ENCODE data around the gene DUS1L. TPM values are rescaled to one million over a fixed set of nuclear protein-coding genes. Genes with fewer than 3 reads are reported as not detected.

DUS1L gene
- total RNA-seq, 2 donors from 2014 or later: 125 to 196 TPM

- DNase-seq (ENCODE audit: low spot score) (no peak), ATAC-seq (no peak)
- no peak overlapping the region for H3K4me3 Mint-ChIP-seq
- no peaks in the 10 kb centered on the region for H3K27me3 Mint-ChIP-seq
- H3K27ac Mint-ChIP-seq: no peak overlapping the region
- no peaks in the 10 kb centered on the region for H3K36me3 Mint-ChIP-seq
- no peaks in the 10 kb centered on the region for H3K9me3 Mint-ChIP-seq
- peaks cover 3 to 5% of the 10 kb centered on the region in 2 donors for H3K4me1 Mint-ChIP-seq (ENCODE audit: low read depth in 2 of 2)
Measured at GRCh38 chr17:82016061-82016874, 49.3 kb downstream of the DUS1L start.

GRCh38 chr17:82015311-82015971 is 50.2 kb downstream of the DUS1L start:
- DNase-seq (ENCODE audit: low spot score) (no peak), ATAC-seq (no peak)
- peaks cover under 1% of the 10 kb centered on the region in 2 donors for H3K4me1 Mint-ChIP-seq (ENCODE audit: low read depth in 2 of 2)
- no peak overlapping the region for H3K4me3 Mint-ChIP-seq
- H3K27ac Mint-ChIP-seq: no peak overlapping the region
- no peaks in the 10 kb centered on the region for H3K27me3 Mint-ChIP-seq
- H3K9me3 Mint-ChIP-seq: no peaks in the 10 kb centered on the region
- H3K36me3 Mint-ChIP-seq: no peaks in the 10 kb centered on the region

- H3K27me3 Mint-ChIP-seq: no peaks in the 10 kb centered on the region
- ATAC-seq: no peak
- no peaks in the 10 kb centered on the region for H3K4me1 Mint-ChIP-seq (ENCODE audit: low read depth in 2 of 2)
- no peak overlapping the region for H3K27ac Mint-ChIP-seq
- H3K4me3 Mint-ChIP-seq: no peak overlapping the region
- DNase-seq (ENCODE audit: low spot score): no peak
- H3K36me3 Mint-ChIP-seq: no peaks in the 10 kb centered on the region
- no peaks in the 10 kb centered on the region for H3K9me3 Mint-ChIP-seq
Measured at GRCh38 chr17:82014971-82015310, 50.7 kb downstream of the DUS1L start.

- H3K4me1 Mint-ChIP-seq (ENCODE audit: low read depth in 2 of 2): no peaks in the 10 kb centered on the region
- DNase-seq (ENCODE audit: low spot score) (no peak), ATAC-seq (no peak)
- no peak overlapping the region for H3K4me3 Mint-ChIP-seq
- H3K27me3 Mint-ChIP-seq: no peaks in the 10 kb centered on the region
- no peaks in the 10 kb centered on the region for H3K9me3 Mint-ChIP-seq
- H3K36me3 Mint-ChIP-seq: no peaks in the 10 kb centered on the region
- H3K27ac Mint-ChIP-seq: no peak overlapping the region
Measured at GRCh38 chr17:82014432-82014831, 51.2 kb downstream of the DUS1L start.

GRCh38 chr17:82013772-82014321 is 51.8 kb downstream of the DUS1L start:
- H3K36me3 Mint-ChIP-seq: no peaks in the 10 kb centered on the region
- ATAC-seq (peak in 1 of 2 donors; percentile 2), DNase-seq (ENCODE audit: low spot score) (no peak)
- H3K27ac Mint-ChIP-seq: no peak overlapping the region
- H3K4me1 Mint-ChIP-seq (ENCODE audit: low read depth in 2 of 2): no peaks in the 10 kb centered on the region
- H3K27me3 Mint-ChIP-seq: no peaks in the 10 kb centered on the region
- H3K9me3 Mint-ChIP-seq: no peaks in the 10 kb centered on the region
- H3K4me3 Mint-ChIP-seq: no peak overlapping the region

GRCh38 chr17:82013341-82013740 is 52.3 kb downstream of the DUS1L start:
- DNase-seq (ENCODE audit: low spot score): no peak
- Mint-ChIP-seq H3K4me1 (ENCODE audit: low read depth in 2 of 2) (no peaks in the 10 kb centered on the region), H3K9me3 (no peaks in the 10 kb centered on the region), H3K27me3 (no peaks in the 10 kb centered on the region), H3K27ac (no peak overlapping the region), H3K36me3 (no peaks in the 10 kb centered on the region), H3K4me3 (no peak overlapping the region)
- no peak for ATAC-seq

GRCh38 chr17:82012640-82013295 is 52.8 kb downstream of the DUS1L start:
- H3K9me3 Mint-ChIP-seq: no peaks in the 10 kb centered on the region
- H3K27ac Mint-ChIP-seq: no peak overlapping the region
- H3K4me1 Mint-ChIP-seq (ENCODE audit: low read depth in 2 of 2): no peaks in the 10 kb centered on the region
- no peaks in the 10 kb centered on the region for H3K36me3 Mint-ChIP-seq
- DNase-seq (ENCODE audit: low spot score) (no peak), ATAC-seq (no peak)
- no peak overlapping the region for H3K4me3 Mint-ChIP-seq
- H3K27me3 Mint-ChIP-seq: no peaks in the 10 kb centered on the region

- H3K36me3 Mint-ChIP-seq: no peaks in the 10 kb centered on the region
- no peaks in the 10 kb centered on the region for H3K4me1 Mint-ChIP-seq (ENCODE audit: low read depth in 2 of 2)
- H3K4me3 Mint-ChIP-seq: no peak overlapping the region
- no peak overlapping the region for H3K27ac Mint-ChIP-seq
- no peaks in the 10 kb centered on the region for H3K27me3 Mint-ChIP-seq
- DNase-seq (ENCODE audit: low spot score) (no peak), ATAC-seq (no peak)
- no peaks in the 10 kb centered on the region for H3K9me3 Mint-ChIP-seq
Measured at GRCh38 chr17:82012261-82012639, 53.4 kb downstream of the DUS1L start.

- H3K9me3 Mint-ChIP-seq: no peaks in the 10 kb centered on the region
- ATAC-seq (no peak), DNase-seq (ENCODE audit: low spot score) (no peak)
- H3K36me3 Mint-ChIP-seq: no peaks in the 10 kb centered on the region
- H3K4me3 Mint-ChIP-seq: no peak overlapping the region
- H3K4me1 Mint-ChIP-seq (ENCODE audit: low read depth in 2 of 2): no peaks in the 10 kb centered on the region
- no peak overlapping the region for H3K27ac Mint-ChIP-seq
- no peaks in the 10 kb centered on the region for H3K27me3 Mint-ChIP-seq
Measured at GRCh38 chr17:82011617-82012187, 53.9 kb downstream of the DUS1L start.

GRCh38 chr17:82010575-82011525 is 54.8 kb downstream of the DUS1L start:
- no peak for DNase-seq (ENCODE audit: low spot score)
- no peaks in the 10 kb centered on the region for H3K4me1 Mint-ChIP-seq (ENCODE audit: low read depth in 2 of 2)
- no peaks in the 10 kb centered on the region for H3K9me3 Mint-ChIP-seq
- no peak for ATAC-seq
- no peaks in the 10 kb centered on the region for H3K36me3 Mint-ChIP-seq
- no peak overlapping the region for H3K27ac Mint-ChIP-seq
- H3K4me3 Mint-ChIP-seq: no peak overlapping the region
- H3K27me3 Mint-ChIP-seq: no peaks in the 10 kb centered on the region

- Mint-ChIP-seq H3K9me3 (no peaks in the 10 kb centered on the region), H3K4me1 (ENCODE audit: low read depth in 2 of 2) (no peaks in the 10 kb centered on the region), H3K36me3 (no peaks in the 10 kb centered on the region), H3K27me3 (no peaks in the 10 kb centered on the region), H3K4me3 (no peak overlapping the region), H3K27ac (no peak overlapping the region)
- ATAC-seq (no peak), DNase-seq (ENCODE audit: low spot score) (no peak)
Measured at GRCh38 chr17:82009413-82009812, 56.2 kb downstream of the DUS1L start.

GRCh38 chr17:82008941-82009405 is 56.6 kb downstream of the DUS1L start:
- Mint-ChIP-seq H3K4me1 (ENCODE audit: low read depth in 2 of 2) (no peaks in the 10 kb centered on the region), H3K27ac (no peak overlapping the region), H3K27me3 (no peaks in the 10 kb centered on the region), H3K9me3 (no peaks in the 10 kb centered on the region), H3K4me3 (no peak overlapping the region), H3K36me3 (no peaks in the 10 kb centered on the region)
- ATAC-seq (no peak), DNase-seq (ENCODE audit: low spot score) (no peak)
